ENCODE measurements around the gene PTPRK.

PTPRK gene

DNA sequence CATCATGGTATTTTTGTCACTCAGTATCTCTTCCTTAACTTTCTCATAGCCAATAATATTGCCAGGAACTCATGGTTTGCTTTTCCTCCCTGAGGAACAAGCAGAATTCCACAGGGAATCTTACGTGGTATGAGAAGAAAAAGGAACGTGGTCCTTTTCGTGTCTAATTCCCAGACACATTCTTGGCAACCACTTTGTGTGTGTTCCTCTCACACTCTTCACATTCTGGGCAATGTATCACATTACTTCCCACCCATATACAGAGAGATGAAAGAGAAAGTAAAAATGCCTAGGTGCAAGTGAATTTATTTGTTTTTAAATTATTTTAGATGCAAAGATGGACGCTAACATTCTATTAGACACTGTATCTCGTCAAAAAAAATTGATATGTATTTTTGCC is 102.7 kb downstream of the PTPRK start:
- H3K79me2 ChIP-seq: no peaks in the 10 kb centered on the region
- no peaks in the 10 kb centered on the region for H3K9me3 ChIP-seq (ENCODE audit: control insufficient read depth, low read length)
- no peak overlapping the region for H3K4me2 ChIP-seq (ENCODE audit: low read length)
- H3K4me3 ChIP-seq (ENCODE audit: low read depth, low read length): no peak overlapping the region
- H3K4me1 ChIP-seq: no peaks in the 10 kb centered on the region
- no peaks in the 10 kb centered on the region for H3K36me3 ChIP-seq (ENCODE audit: control insufficient read depth, insufficient read depth, low read length)
- TF ChIP-seq, protein P1, sequence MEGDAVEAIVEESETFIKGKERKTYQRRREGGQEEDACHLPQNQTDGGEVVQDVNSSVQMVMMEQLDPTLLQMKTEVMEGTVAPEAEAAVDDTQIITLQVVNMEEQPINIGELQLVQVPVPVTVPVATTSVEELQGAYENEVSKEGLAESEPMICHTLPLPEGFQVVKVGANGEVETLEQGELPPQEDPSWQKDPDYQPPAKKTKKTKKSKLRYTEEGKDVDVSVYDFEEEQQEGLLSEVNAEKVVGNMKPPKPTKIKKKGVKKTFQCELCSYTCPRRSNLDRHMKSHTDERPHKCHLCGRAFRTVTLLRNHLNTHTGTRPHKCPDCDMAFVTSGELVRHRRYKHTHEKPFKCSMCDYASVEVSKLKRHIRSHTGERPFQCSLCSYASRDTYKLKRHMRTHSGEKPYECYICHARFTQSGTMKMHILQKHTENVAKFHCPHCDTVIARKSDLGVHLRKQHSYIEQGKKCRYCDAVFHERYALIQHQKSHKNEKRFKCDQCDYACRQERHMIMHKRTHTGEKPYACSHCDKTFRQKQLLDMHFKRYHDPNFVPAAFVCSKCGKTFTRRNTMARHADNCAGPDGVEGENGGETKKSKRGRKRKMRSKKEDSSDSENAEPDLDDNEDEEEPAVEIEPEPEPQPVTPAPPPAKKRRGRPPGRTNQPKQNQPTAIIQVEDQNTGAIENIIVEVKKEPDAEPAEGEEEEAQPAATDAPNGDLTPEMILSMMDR (IDR thresholded peaks at IDR 0.05): no peak
- H2AFZ ChIP-seq: no peak overlapping the region
- no peak overlapping the region for H3K9ac ChIP-seq
- H3K27ac ChIP-seq: no peak overlapping the region
- no peaks in the 10 kb centered on the region for H3K27me3 ChIP-seq (ENCODE audit: control insufficient read depth, insufficient read depth, low read length)

DNA sequence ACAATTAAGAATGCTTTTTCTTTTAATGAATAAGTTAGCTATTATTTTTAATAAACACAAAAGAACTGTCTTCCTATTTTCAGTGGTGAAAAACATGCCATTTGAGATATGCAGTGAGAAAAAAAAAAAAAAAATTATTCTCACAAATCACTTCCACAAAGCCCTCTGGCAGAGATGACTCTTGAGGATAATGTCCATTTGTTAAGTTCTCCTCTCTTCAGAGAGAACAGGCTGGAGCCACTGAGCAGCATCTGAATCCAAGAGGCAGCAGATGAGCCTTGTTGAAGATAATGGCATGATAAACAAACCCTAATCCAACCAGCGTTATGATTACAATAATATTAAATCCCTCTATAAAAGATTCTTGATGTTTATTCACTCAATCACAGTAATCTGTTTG is 105.0 kb downstream of the PTPRK start:
- Histone ChIP-seq H3K27ac (no peak overlapping the region), H3K9me3 (ENCODE audit: control insufficient read depth, low read length) (no peaks in the 10 kb centered on the region), H3K9ac (no peak overlapping the region), H3K4me3 (ENCODE audit: low read depth, low read length) (no peak overlapping the region), H2AFZ (no peak overlapping the region), H3K79me2 (no peaks in the 10 kb centered on the region), H3K4me1 (no peaks in the 10 kb centered on the region), H3K4me2 (ENCODE audit: low read length) (no peak overlapping the region), H3K36me3 (ENCODE audit: control insufficient read depth, insufficient read depth, low read length) (no peaks in the 10 kb centered on the region), H3K27me3 (ENCODE audit: control insufficient read depth, insufficient read depth, low read length) (no peaks in the 10 kb centered on the region)
- TF ChIP-seq, protein P1 (IDR thresholded peaks at IDR 0.05): no peak

DNA sequence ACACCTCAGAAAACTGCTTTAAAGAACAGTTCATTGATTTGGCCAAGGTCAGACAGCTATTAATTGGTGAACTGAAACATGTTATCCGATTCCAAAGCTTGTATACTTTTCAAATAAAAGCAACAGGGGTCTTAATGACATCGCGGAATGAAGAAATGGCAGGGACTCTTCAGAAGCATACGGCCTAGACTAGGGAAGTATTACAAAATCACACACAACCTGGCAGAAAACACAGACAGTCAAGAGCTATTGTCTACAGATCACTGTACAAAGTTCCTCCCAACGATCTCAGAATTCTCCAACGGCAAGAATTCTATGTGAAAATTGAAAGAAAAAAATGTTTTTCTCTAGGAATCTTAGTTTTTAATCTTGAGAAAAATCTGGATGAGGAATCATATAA is 105.5 kb downstream of the PTPRK start:
- Histone ChIP-seq H2AFZ (no peak overlapping the region), H3K4me3 (ENCODE audit: low read depth, low read length) (no peak overlapping the region), H3K4me1 (no peaks in the 10 kb centered on the region), H3K9me3 (ENCODE audit: control insufficient read depth, low read length) (no peaks in the 10 kb centered on the region), H3K79me2 (no peaks in the 10 kb centered on the region), H3K9ac (no peak overlapping the region), H3K36me3 (ENCODE audit: control insufficient read depth, insufficient read depth, low read length) (no peaks in the 10 kb centered on the region), H3K27me3 (ENCODE audit: control insufficient read depth, insufficient read depth, low read length) (no peaks in the 10 kb centered on the region), H3K4me2 (ENCODE audit: low read length) (no peak overlapping the region), H3K27ac (no peak overlapping the region)
- TF ChIP-seq, protein P1 (IDR thresholded peaks at IDR 0.05): no peak

DNA sequence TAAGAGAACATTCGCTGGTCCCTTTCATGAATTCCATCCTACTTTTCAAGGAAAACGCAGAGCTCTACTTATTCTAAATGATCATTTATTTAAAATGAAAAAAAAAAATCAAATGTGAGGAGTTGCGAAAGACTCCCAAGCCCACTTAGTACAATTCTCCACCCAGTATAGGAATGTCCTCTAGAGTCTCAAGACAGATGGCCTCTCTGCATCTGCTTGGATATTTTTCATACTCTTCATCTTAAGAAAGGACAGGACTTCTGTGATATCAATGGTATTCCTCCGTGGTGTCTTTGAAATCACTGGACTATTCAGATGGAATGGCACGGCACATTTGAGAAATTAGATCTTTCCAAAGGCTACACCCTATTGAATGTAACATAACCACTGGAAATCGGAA is 107.1 kb downstream of the PTPRK start:
- no peaks in the 10 kb centered on the region for H3K27me3 ChIP-seq (ENCODE audit: control insufficient read depth, insufficient read depth, low read length)
- H3K9ac ChIP-seq: no peak overlapping the region
- H3K36me3 ChIP-seq (ENCODE audit: control insufficient read depth, insufficient read depth, low read length): no peaks in the 10 kb centered on the region
- no peaks in the 10 kb centered on the region for H3K9me3 ChIP-seq (ENCODE audit: control insufficient read depth, low read length)
- TF ChIP-seq, protein P1 (IDR thresholded peaks at IDR 0.05): no peak
- no peak overlapping the region for H3K4me2 ChIP-seq (ENCODE audit: low read length)
- no peak overlapping the region for H2AFZ ChIP-seq
- no peaks in the 10 kb centered on the region for H3K4me1 ChIP-seq
- no peak overlapping the region for H3K4me3 ChIP-seq (ENCODE audit: low read depth, low read length)
- no peaks in the 10 kb centered on the region for H3K79me2 ChIP-seq
- H3K27ac ChIP-seq: no peak overlapping the region

DNA sequence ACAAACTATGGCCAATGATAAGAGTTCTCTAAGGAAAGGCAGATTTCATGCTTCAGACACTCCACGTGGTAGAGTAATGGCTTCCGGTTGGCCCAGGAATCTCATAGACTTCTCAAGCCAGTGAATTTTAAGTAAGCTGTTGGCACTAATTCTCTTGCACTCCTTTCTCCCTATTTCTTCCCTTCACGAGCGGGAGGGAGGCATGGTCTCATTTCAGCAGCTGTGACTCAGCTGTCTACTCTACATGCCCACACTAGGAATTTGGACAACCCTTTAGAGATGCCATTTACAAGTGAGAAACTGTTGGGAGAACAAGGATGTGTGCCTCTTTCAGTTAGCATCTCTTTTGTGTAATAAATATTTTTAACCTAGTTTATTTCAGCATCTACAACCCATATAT is 107.7 kb downstream of the PTPRK start:
- no peaks in the 10 kb centered on the region for H3K79me2 ChIP-seq
- H2AFZ ChIP-seq: no peak overlapping the region
- H3K27me3 ChIP-seq (ENCODE audit: control insufficient read depth, insufficient read depth, low read length): no peaks in the 10 kb centered on the region
- no peak overlapping the region for H3K4me2 ChIP-seq (ENCODE audit: low read length)
- H3K9ac ChIP-seq: no peak overlapping the region
- no peak overlapping the region for H3K4me3 ChIP-seq (ENCODE audit: low read depth, low read length)
- no peaks in the 10 kb centered on the region for H3K4me1 ChIP-seq
- no peak overlapping the region for H3K27ac ChIP-seq
- TF ChIP-seq, protein P1 (IDR thresholded peaks at IDR 0.05): no peak
- H3K9me3 ChIP-seq (ENCODE audit: control insufficient read depth, low read length): no peaks in the 10 kb centered on the region
- no peaks in the 10 kb centered on the region for H3K36me3 ChIP-seq (ENCODE audit: control insufficient read depth, insufficient read depth, low read length)

Data from parathyroid adenoma (tissue), 2 donors.